Transverse colon (tissue), 4 donors: Measurements from ENCODE around the gene RSPO3.

Experiments used
- CTCF ChIP-seq, 5 experiments: fragments of 200-600 bp in 3 of 5; fragments of 450-650 bp in 2 of 5; sonication (generic) in 3 of 5; IDR thresholded peaks; 1 replicate in 2 of 5; 2 replicates in 3 of 5; pipeline ENCODE4 v1.5.1; 2016 to 2017; ENCODE audit warnings: antibody characterized with exemption in 5 of 5, inconsistent platforms in 3 of 5, mild to moderate bottlenecking in 2 of 5, moderate library complexity in 1 of 5
- EP300 ChIP-seq: sonication (generic); formaldehyde crosslinking; IDR thresholded peaks from one replicate; pipeline ENCODE4 v1.6.1; 2017; ENCODE audit warnings: antibody characterized with exemption, low read depth
- POLR2A ChIP-seq: fragments of 450-650 bp; IDR thresholded peaks from one replicate; pipeline ENCODE4 v1.6.1; 2016; ENCODE audit warnings: antibody characterized with exemption, mild to moderate bottlenecking, moderate library complexity
- POLR2AphosphoS5 ChIP-seq, 3 donors: sonication (generic); formaldehyde crosslinking; IDR thresholded peaks; one replicate each; pipeline ENCODE4 v1.6.1; 2016; ENCODE audit warnings: antibody characterized with exemption in 3 of 3

- TF ChIP-seq CTCF (IDR thresholded peaks at IDR 0.05) (no peak), POLR2AphosphoS5 (IDR thresholded peaks at IDR 0.05) (no peak), POLR2A (no peak), EP300 (no peak)
Observed at GRCh38 chr6:127128066-127128465, 9.6 kb downstream of the RSPO3 start.
